Gastroesophageal sphincter (tissue), 4 donors: ENCODE data around the gene CDK18. TPM values are rescaled to one million over a fixed set of nuclear protein-coding genes. Genes with fewer than 3 reads are reported as not detected.

Experiments
- ATAC-seq: fragments of 150-250 bp; one replicate; pipeline ENCODE4 v1.9.1; 2016; ENCODE audit warnings: mild to moderate bottlenecking, moderate library complexity
- H3K27ac ChIP-seq, 4 donors: fragments of 200-600 bp; sonication (generic) in 3 of 4; 1 replicate in 3 of 4; 2 replicates in 1 of 4; pipeline ENCODE4 v1.5.1; 2016 to 2019
- H3K27me3 ChIP-seq: fragments of 200-600 bp; sonication (generic); one replicate; pipeline ENCODE4 v1.5.1; 2019
- H3K36me3 ChIP-seq, 2 donors: fragments of 200-600 bp; sonication (generic); one replicate each; pipeline ENCODE4 v1.5.1; 2019; ENCODE audit warnings: control low read depth in 1 of 2
- H3K4me1 ChIP-seq, 3 donors: fragments of 200-600 bp; sonication (generic); 1 replicate in 2 of 3; 2 replicates in 1 of 3; pipeline ENCODE4 v1.5.1; 2016 to 2019; ENCODE audit warnings: control low read depth in 2 of 3
- H3K4me3 ChIP-seq, 2 donors: fragments of 200-600 bp; sonication (generic); one replicate each; pipeline ENCODE4 v1.5.1; 2019; ENCODE audit warnings: mild to moderate bottlenecking in 1 of 2, moderate library complexity in 1 of 2
- H3K9me3 ChIP-seq, 3 donors: fragments of 200-600 bp; sonication (generic); one replicate each; pipeline ENCODE4 v1.5.1; 2017 to 2019; ENCODE audit warnings: control low read depth in 2 of 3
- EP300 ChIP-seq: sonication (generic); formaldehyde crosslinking; IDR thresholded peaks from one replicate; pipeline ENCODE4 v1.6.1; 2017; ENCODE audit warnings: antibody characterized with exemption, mild to moderate bottlenecking
- POLR2A ChIP-seq, 2 donors: fragments of 450-650 bp; IDR thresholded peaks; one replicate each; pipeline ENCODE4 v1.6.1; 2017; ENCODE audit warnings: antibody characterized with exemption in 2 of 2, mild to moderate bottlenecking in 2 of 2, moderate library complexity in 1 of 2
- POLR2AphosphoS5 ChIP-seq: sonication (generic); formaldehyde crosslinking; IDR thresholded peaks from one replicate; pipeline ENCODE4 v1.6.1; 2017; ENCODE audit warnings: antibody characterized with exemption
- WGBS, 2 donors: methylation state at CpG; one replicate each; pipeline ENCODE4 v1.1.5; 2018; ENCODE audit warnings: low coverage in 1 of 2; 5-methylcytosine and 5-hydroxymethylcytosine counted together
- total RNA-seq, 4 donors: library from RNA; depleted of rRNA; stranded (reverse); fragments of >200 nt; gene quantifications; one replicate each; pipeline ENCODE4 v1.1.0, GENCODE V29; 2016
- TF ChIP-seq, protein P1 (sequence below), 4 experiments: fragments of 200-600 bp in 2 of 4; fragments of 450-650 bp in 2 of 4; sonication (generic) in 1 of 4; IDR thresholded peaks; one replicate each; pipeline ENCODE4 v1.5.1; 2017 to 2019; ENCODE audit warnings: antibody characterized with exemption in 4 of 4, mild to moderate bottlenecking in 2 of 4, moderate library complexity in 2 of 4

The CDK18 gene
- total RNA-seq, 4 donors from 2014 or later: 5.1 to 13.7 (median 6.3) TPM

DNA sequence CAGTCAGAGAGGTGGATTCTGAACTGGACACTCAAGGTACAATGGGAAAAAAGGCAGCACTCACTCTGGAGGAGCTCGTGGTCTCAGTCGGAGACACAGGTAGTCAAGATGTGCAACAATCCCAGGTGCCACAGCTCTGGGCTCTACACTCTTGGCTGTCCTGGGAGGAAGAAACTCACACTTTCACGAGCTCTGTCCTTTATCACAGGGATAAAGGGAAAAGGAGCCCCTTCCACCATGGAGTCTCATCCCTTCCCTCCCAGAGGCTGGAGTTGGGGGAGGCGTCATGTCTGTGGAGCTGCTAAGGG lies 20.3 kb downstream of the CDK18 start:
- Histone ChIP-seq H3K27me3 (peaks cover 13% of the 10 kb centered on the region), H3K4me1 (peaks cover 0 to 30% (median 6%) of the 10 kb centered on the region in 3 donors), H3K36me3 (peaks cover 0 to 23% of the 10 kb centered on the region in 2 donors), H3K27ac (no peak overlapping the region), H3K9me3 (no peaks in the 10 kb centered on the region), H3K4me3 (no peak overlapping the region)
- no peak for ATAC-seq
- WGBS, 2 donors: 67% methylated on average over 3 of the region's 4 CpGs
- TF ChIP-seq EP300: no peak
- no peak for TF ChIP-seq POLR2A (IDR thresholded peaks at IDR 0.05)
- TF ChIP-seq, protein P1, sequence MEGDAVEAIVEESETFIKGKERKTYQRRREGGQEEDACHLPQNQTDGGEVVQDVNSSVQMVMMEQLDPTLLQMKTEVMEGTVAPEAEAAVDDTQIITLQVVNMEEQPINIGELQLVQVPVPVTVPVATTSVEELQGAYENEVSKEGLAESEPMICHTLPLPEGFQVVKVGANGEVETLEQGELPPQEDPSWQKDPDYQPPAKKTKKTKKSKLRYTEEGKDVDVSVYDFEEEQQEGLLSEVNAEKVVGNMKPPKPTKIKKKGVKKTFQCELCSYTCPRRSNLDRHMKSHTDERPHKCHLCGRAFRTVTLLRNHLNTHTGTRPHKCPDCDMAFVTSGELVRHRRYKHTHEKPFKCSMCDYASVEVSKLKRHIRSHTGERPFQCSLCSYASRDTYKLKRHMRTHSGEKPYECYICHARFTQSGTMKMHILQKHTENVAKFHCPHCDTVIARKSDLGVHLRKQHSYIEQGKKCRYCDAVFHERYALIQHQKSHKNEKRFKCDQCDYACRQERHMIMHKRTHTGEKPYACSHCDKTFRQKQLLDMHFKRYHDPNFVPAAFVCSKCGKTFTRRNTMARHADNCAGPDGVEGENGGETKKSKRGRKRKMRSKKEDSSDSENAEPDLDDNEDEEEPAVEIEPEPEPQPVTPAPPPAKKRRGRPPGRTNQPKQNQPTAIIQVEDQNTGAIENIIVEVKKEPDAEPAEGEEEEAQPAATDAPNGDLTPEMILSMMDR (IDR thresholded peaks at IDR 0.05): no peak
- no peak for TF ChIP-seq POLR2AphosphoS5

DNA sequence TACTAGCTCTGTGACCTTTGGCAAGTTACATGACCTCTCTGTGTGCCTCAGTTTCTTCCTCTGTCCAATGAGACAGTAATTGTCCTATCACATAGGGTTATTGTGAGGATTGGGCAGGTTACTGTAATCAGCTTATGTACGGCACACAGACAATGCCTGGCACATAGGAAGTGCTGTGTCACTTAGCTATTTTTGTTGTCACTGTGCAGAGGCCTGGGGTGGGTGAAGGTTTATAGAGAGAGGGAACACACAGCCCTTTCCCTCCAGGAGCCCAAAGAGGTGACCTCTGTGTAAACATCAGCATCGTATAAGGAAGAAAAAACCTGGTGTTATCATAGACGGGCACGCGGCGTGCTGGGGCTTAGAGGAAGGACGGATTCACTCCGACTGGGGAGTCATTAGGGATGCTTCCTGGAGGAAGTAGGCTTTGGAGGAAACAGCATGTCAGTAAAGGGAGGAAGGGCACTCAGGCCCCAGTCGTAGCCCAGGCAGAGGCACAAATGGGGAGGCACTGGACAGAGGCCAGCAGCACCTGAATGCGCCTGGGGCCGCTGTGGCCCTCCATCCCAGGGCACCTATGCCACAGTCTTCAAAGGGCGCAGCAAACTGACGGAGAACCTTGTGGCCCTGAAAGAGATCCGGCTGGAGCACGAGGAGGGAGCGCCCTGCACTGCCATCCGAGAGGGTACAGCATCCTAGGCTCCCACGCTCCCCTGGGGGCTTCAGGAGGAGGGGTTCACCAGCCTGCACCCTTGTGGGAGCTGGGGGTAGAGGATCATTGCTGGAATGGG lies 21.2 kb downstream of the CDK18 start:
- TF ChIP-seq, protein P1 (IDR thresholded peaks at IDR 0.05): no peak
- TF ChIP-seq POLR2A (IDR thresholded peaks at IDR 0.05) (no peak), POLR2AphosphoS5 (no peak), EP300 (no peak)
- H3K9me3 ChIP-seq: no peaks in the 10 kb centered on the region
- peaks cover 13% of the 10 kb centered on the region for H3K27me3 ChIP-seq
- no peak for ATAC-seq
- H3K36me3 ChIP-seq: peaks cover 0 to 29% of the 10 kb centered on the region in 2 donors
- WGBS, 2 donors: 85 to 88% methylated on average over 9 to 15 of the region's 18 CpGs
- H3K4me3 ChIP-seq: no peak overlapping the region
- peaks cover 0 to 23% (median 3%) of the 10 kb centered on the region in 3 donors for H3K4me1 ChIP-seq
- no peak overlapping the region for H3K27ac ChIP-seq

DNA sequence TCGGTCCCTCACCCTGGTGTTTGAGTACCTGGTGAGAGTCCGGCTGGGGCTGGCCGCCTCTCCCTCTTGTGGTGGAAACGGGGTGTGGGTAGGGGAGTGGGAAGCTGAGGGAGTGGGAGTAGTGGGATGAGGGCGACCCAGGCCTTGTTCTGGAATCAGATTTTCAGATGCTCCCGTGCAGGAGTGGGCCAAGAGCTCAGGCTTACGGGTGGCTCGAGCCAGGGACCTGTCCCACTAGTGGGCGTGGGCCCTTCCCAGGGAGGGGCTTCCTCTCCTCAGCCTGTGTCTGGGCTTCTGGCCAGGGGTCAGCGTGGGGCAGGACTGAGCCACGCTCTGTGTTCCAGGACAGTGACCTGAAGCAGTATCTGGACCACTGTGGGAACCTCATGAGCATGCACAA lies 22.0 kb downstream of the CDK18 start:
- Histone ChIP-seq H3K4me1 (peaks cover 0 to 23% (median 3%) of the 10 kb centered on the region in 3 donors), H3K27me3 (peaks cover 13% of the 10 kb centered on the region), H3K36me3 (peaks cover 0 to 35% of the 10 kb centered on the region in 2 donors), H3K27ac (no peak overlapping the region), H3K4me3 (no peak overlapping the region), H3K9me3 (no peaks in the 10 kb centered on the region)
- no peak for ATAC-seq
- 60 to 88% methylated on average over 1 to 5 of the region's 11 CpGs for WGBS, 2 donors
- TF ChIP-seq POLR2A (IDR thresholded peaks at IDR 0.05) (no peak), POLR2AphosphoS5 (no peak), EP300 (no peak)

DNA sequence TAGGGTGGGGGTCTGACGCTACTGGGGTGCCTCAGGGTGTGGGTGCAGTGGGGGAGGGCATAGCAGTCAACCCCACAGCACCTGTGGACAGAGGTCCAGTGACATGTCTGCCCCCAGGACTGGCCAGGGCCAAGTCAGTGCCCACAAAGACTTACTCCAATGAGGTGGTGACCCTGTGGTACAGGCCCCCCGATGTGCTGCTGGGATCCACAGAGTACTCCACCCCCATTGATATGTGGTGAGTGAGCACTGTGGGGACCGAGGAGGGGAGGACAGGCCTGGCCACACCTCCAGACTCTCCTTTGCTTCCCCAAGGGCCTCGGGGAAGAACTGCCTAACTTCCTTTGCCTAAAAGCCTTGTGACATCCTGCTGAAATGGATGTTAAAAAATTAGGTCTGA lies 23.5 kb downstream of the CDK18 start:
- H3K4me1 ChIP-seq: peaks cover 0 to 11% (median 3%) of the 10 kb centered on the region in 3 donors
- H3K9me3 ChIP-seq: no peaks in the 10 kb centered on the region
- ATAC-seq: no peak
- H3K27me3 ChIP-seq: peaks cover 7% of the 10 kb centered on the region
- peaks cover 0 to 46% of the 10 kb centered on the region in 2 donors for H3K36me3 ChIP-seq
- H3K27ac ChIP-seq: no peak overlapping the region
- no CpG with 5 or more reads among the region's 4 CpGs for WGBS, 2 donors
- no peak overlapping the region for H3K4me3 ChIP-seq
- TF ChIP-seq POLR2A (IDR thresholded peaks at IDR 0.05): no peak
- TF ChIP-seq POLR2AphosphoS5: no peak
- TF ChIP-seq, protein P1 (IDR thresholded peaks at IDR 0.05): no peak
- TF ChIP-seq EP300: no peak

DNA sequence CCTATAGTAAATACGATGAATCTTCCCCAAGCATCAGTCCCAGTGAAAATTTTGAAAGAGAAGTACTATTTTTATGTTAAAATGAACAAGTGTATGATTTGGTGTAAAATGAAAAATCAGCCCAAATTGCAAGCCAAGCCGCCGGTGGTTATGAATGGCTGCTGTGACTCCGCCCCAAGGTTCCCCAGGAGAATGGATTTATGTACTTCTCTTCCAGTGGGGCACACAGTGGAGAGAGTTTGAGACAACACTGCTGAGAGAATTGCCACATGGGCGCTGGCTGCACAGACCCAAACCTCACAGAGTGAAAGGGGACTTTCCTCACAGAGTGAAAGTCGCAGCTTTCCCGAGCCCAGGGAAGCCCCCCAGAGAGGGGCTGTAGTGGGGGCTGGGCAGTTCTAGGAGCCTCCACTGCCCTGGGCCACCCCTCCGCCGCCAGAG lies 24.0 kb downstream of the CDK18 start:
- 36 to 80% methylated on average over 1 to 4 of the region's 9 CpGs for WGBS, 2 donors
- peaks cover 0 to 46% of the 10 kb centered on the region in 2 donors for H3K36me3 ChIP-seq
- no peak overlapping the region for H3K27ac ChIP-seq
- H3K27me3 ChIP-seq: peaks cover 7% of the 10 kb centered on the region
- peaks cover 0 to 11% (median 3%) of the 10 kb centered on the region in 3 donors for H3K4me1 ChIP-seq
- TF ChIP-seq POLR2A (IDR thresholded peaks at IDR 0.05) (no peak), POLR2AphosphoS5 (no peak)
- TF ChIP-seq, protein P1 (IDR thresholded peaks at IDR 0.05): no peak
- no peak for ATAC-seq
- no peak overlapping the region for H3K4me3 ChIP-seq
- H3K9me3 ChIP-seq: no peaks in the 10 kb centered on the region
